DND-41 (cell line): ENCODE measurements around the gene RAI1.
"Not testable (repeated sequence)": the region's sequence is repeated elsewhere in the genome, so short reads cannot be mapped to it uniquely, and the experiment has no call there.

ENCODE experiments used
- EZH2 ChIP-seq: IDR thresholded peaks from 3 replicates; pipeline ENCODE4 v1.6.1; 2012; ENCODE audit warnings: borderline replicate concordance, low read depth, mild to moderate bottlenecking, moderate library complexity, low read length, inconsistent platforms; ENCODE audit not compliant: severe bottlenecking
- TF ChIP-seq, protein P1 (sequence below): IDR thresholded peaks from 2 replicates; pipeline ENCODE4 v1.5.1; 2012; ENCODE audit warnings: borderline replicate concordance, low read length, moderate library complexity, mild to moderate bottlenecking; ENCODE audit not compliant: poor library complexity, severe bottlenecking; ENCODE audit errors: extremely low read depth

DNA sequence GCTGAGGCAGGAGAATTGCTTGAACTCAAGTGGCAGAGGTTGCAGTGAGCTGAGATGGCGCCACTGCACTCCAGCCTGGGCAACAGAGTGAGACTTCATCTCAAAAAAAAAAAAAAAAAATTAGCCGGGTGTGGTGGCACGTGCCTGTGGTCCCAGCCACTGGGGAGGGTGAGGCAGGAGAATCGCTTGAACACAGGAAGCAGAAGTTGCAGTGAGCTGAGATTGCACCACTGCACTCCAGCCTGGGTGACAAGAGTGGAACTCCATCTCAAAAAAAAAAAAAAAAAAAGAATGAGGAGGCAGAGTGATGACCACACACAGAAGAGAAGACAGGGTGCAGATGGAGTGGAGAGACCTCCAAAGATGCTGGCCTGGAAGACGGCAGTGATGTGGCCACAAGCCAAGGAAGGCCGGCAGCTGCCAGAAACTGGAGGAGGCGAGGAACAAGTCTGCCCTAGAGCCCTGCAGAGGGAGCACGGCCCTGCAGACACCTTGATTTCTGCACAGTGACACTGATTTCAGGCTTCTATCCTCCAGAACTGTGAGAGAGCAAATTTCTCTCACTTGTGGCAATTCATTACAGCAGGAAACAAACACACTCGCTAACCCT is 41.5 kb upstream of the RAI1 start:
- TF ChIP-seq, protein P1, sequence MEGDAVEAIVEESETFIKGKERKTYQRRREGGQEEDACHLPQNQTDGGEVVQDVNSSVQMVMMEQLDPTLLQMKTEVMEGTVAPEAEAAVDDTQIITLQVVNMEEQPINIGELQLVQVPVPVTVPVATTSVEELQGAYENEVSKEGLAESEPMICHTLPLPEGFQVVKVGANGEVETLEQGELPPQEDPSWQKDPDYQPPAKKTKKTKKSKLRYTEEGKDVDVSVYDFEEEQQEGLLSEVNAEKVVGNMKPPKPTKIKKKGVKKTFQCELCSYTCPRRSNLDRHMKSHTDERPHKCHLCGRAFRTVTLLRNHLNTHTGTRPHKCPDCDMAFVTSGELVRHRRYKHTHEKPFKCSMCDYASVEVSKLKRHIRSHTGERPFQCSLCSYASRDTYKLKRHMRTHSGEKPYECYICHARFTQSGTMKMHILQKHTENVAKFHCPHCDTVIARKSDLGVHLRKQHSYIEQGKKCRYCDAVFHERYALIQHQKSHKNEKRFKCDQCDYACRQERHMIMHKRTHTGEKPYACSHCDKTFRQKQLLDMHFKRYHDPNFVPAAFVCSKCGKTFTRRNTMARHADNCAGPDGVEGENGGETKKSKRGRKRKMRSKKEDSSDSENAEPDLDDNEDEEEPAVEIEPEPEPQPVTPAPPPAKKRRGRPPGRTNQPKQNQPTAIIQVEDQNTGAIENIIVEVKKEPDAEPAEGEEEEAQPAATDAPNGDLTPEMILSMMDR = not testable (repeated sequence)
- not testable (repeated sequence) for TF ChIP-seq EZH2
